CD4-positive, alpha-beta T cell (primary cell): ENCODE measurements around the gene SYTL1. TPM values are rescaled to one million over a fixed set of nuclear protein-coding genes. Genes with fewer than 3 reads are reported as not detected.

Experiments used
- ATAC-seq: fragments of 200-7000 bp; cut with Tn5 transposase; one replicate; pipeline ENCODE4 v1.10.0; 2022; ENCODE audit warnings: mild to moderate bottlenecking; ENCODE audit not compliant: poor library complexity
- CTCF ChIA-PET: fragments of 350-600 bp; sonication (Branson Sonifier 250); formaldehyde crosslinking; loops from one replicate; lab custom pipeline; 2021; ENCODE audit warnings: antibody characterized with exemption, inconsistent platforms; lab: Charles Lee
- POLR2A ChIA-PET: fragments of 350-600 bp; sonication (Branson Sonifier 250); formaldehyde crosslinking; loops from one replicate; lab custom pipeline; 2021; ENCODE audit warnings: antibody characterized with exemption, inconsistent platforms; lab: Charles Lee
- DNase-seq, 14 experiments: peaks; one replicate each; pipeline ENCODE4 v3.0.0-alpha.2; 2013 to 2020; ENCODE audit warnings: mixed read lengths in 2 of 14
- H3K27ac ChIP-seq, 2 donors: one replicate each; pipeline versions ENCODE4 v1.5.1 to v1.7.0; 2013; ENCODE audit warnings: low read length in 2 of 2, low read depth in 1 of 2, mild to moderate bottlenecking in 1 of 2
- H3K27me3 ChIP-seq, 2 experiments: 1 replicate in 1 of 2; 2 replicates in 1 of 2; pipeline versions ENCODE4 v1.6.1 to v1.7.0; 2013; ENCODE audit warnings: low read length in 2 of 2, control low read depth in 1 of 2, mild to moderate bottlenecking in 1 of 2, moderate library complexity in 1 of 2; ENCODE audit not compliant: insufficient read depth in 2 of 2, control insufficient read depth in 1 of 2
- H3K36me3 ChIP-seq: one replicate; pipeline ENCODE4 v1.6.1; 2013; ENCODE audit warnings: low read length, control low read depth; ENCODE audit not compliant: insufficient read depth
- H3K4me1 ChIP-seq: one replicate; pipeline ENCODE4 v1.6.1; 2013; ENCODE audit warnings: low read length, control low read depth; ENCODE audit not compliant: insufficient read depth
- H3K4me3 ChIP-seq: one replicate; pipeline ENCODE4 v1.5.1; 2013; ENCODE audit warnings: mild to moderate bottlenecking, low read length, moderate library complexity
- H3K9me3 ChIP-seq, 2 experiments: 1 replicate in 1 of 2; 2 replicates in 1 of 2; pipeline versions ENCODE4 v1.6.1 to v1.7.0; 2013; ENCODE audit warnings: low read length in 2 of 2, mild to moderate bottlenecking in 2 of 2, control low read depth in 1 of 2, moderate library complexity in 1 of 2; ENCODE audit not compliant: control insufficient read depth in 1 of 2, insufficient read depth in 1 of 2
- H3K27ac Mint-ChIP-seq: one replicate; pipeline ENCODE4 v1.8.0; 2020; ENCODE audit warnings: mixed read lengths
- H3K27me3 Mint-ChIP-seq: one replicate; pipeline ENCODE4 v1.8.0; 2021; ENCODE audit warnings: mixed read lengths
- H3K36me3 Mint-ChIP-seq: one replicate; pipeline ENCODE4 v1.8.0; 2021; ENCODE audit warnings: low read depth, mixed read lengths
- H3K4me1 Mint-ChIP-seq: one replicate; pipeline ENCODE4 v1.8.0; 2021; ENCODE audit warnings: low read depth, mixed read lengths
- H3K4me3 Mint-ChIP-seq: one replicate; pipeline ENCODE4 v1.8.0; 2020; ENCODE audit warnings: mild to moderate bottlenecking, mixed read lengths
- H3K9me3 Mint-ChIP-seq: one replicate; pipeline ENCODE4 v1.8.0; 2020; ENCODE audit warnings: mixed read lengths
- CTCF ChIP-seq: fragments of 200-600 bp; IDR thresholded peaks from one replicate; pipeline ENCODE4 v1.8.0; 2022; ENCODE audit warnings: antibody characterized with exemption, mild to moderate bottlenecking
- intact Hi-C, 2 experiments: fragments of 100-400 bp; cut with DNase I in 1 of 2; cut with micrococcal nuclease in 1 of 2; formaldehyde crosslinking; loops; one replicate each; pipeline versions ENCODE4 v1.15.1 to v1.9.0; 2023 to 2025; cut with DNase I, micrococcal nuclease
- total RNA-seq, 174 experiments: library from RNA in 2 of 174; stranded (reverse) in 2 of 174; gene quantifications; one replicate each; pipeline ENCODE4 v1.2.3 and lab custom pipeline; 2021 to 2026

The SYTL1 gene
- total RNA-seq, 2 experiments from 2014 or later, result 135 to 140 TPM

- Mint-ChIP-seq H3K27ac (peak overlapping the region; percentile 44), H3K36me3 (no peaks in the 10 kb centered on the region), H3K27me3 (no peaks in the 10 kb centered on the region), H3K4me3 (peak overlapping the region; percentile 62), H3K9me3 (no peaks in the 10 kb centered on the region), H3K4me1 (peaks cover 23% of the 10 kb centered on the region)
- Histone ChIP-seq H3K9me3 (no peaks in the 10 kb centered on the region), H3K4me3 (no peak overlapping the region), H3K27ac (no peak overlapping the region), H3K36me3 (no peaks in the 10 kb centered on the region), H3K27me3 (no peaks in the 10 kb centered on the region), H3K4me1 (peaks cover 30% of the 10 kb centered on the region)
- ATAC-seq (no peak), DNase-seq (no peak)
- POLR2A ChIA-PET, result interaction anchor here (0.6 to 1.7 kb wide), 5 partner anchors 25 to 330 kb away, joined by 3 to 12 read pairs (median 3); partner anchors contain the start of gene SLC9A1
- CTCF ChIA-PET, result interaction anchor here (0.6 to 5.8 kb wide), 17 partner anchors 26 to 268 kb away, joined by 3 to 125 read pairs (median 3); partner anchors contain the start of genes AHDC1, MAP3K6 and SYTL1
- TF ChIP-seq CTCF, result no peak
- intact Hi-C loops, result loop anchor here (1.0 to 5.0 kb wide), 8 partner anchors 38 to 353 kb away; no protein-coding TSS in a partner anchor
Observed at GRCh38 chr1:27394925-27395324, 53.1 kb downstream of the SYTL1 start.

GRCh38 chr1:27395441-27396195 lies 53.8 kb downstream of the SYTL1 start:
- peaks cover 30% of the 10 kb centered on the region for H3K4me1 ChIP-seq
- H3K27ac ChIP-seq, result no peak overlapping the region
- DNase-seq (peak; percentile 70 to 90 (median 78)), ATAC-seq (peak; percentile 53)
- H3K9me3 ChIP-seq, result no peaks in the 10 kb centered on the region
- Mint-ChIP-seq H3K36me3 (no peaks in the 10 kb centered on the region), H3K4me3 (peak overlapping the region; percentile 62), H3K27me3 (no peaks in the 10 kb centered on the region), H3K9me3 (no peaks in the 10 kb centered on the region), H3K27ac (peak overlapping the region; percentile 44), H3K4me1 (peaks cover 27% of the 10 kb centered on the region)
- ChIA-PET POLR2A (interaction anchor here (0.8 to 1.7 kb wide), 4 partner anchors 95 to 330 kb away, joined by 3 to 12 read pairs (median 3); partner anchors contain the start of gene SLC9A1), CTCF (interaction anchor here (0.6 to 5.8 kb wide), 24 partner anchors 9 to 267 kb away, joined by 3 to 125 read pairs (median 4); partner anchors contain the start of genes AHDC1, MAP3K6 and SYTL1)
- intact Hi-C loops, result loop anchor here (1.0 to 5.0 kb wide), 7 partner anchors 38 to 353 kb away; no protein-coding TSS in a partner anchor
- no peaks in the 10 kb centered on the region for H3K36me3 ChIP-seq
- peak; percentile 85 for TF ChIP-seq CTCF
- H3K4me3 ChIP-seq, result no peak overlapping the region
- H3K27me3 ChIP-seq, result no peaks in the 10 kb centered on the region

GRCh38 chr1:27397110-27397509 lies 55.3 kb downstream of the SYTL1 start:
- intact Hi-C loops, result loop anchor here in 1 of 2 experiments (5.0 kb wide), 1 partner anchor 355 kb away; no protein-coding TSS in a partner anchor
- Histone ChIP-seq H3K4me3 (no peak overlapping the region), H3K4me1 (peaks cover 20% of the 10 kb centered on the region), H3K27ac (no peak overlapping the region), H3K27me3 (no peaks in the 10 kb centered on the region), H3K36me3 (no peaks in the 10 kb centered on the region), H3K9me3 (no peaks in the 10 kb centered on the region)
- Mint-ChIP-seq H3K27me3 (no peaks in the 10 kb centered on the region), H3K9me3 (no peaks in the 10 kb centered on the region), H3K4me1 (peaks cover 27% of the 10 kb centered on the region), H3K4me3 (no peak overlapping the region), H3K36me3 (no peaks in the 10 kb centered on the region), H3K27ac (no peak overlapping the region)
- ChIA-PET CTCF (interaction anchor here (5.8 kb wide), 1 partner anchor 98 kb away, joined by 125 read pairs; no protein-coding TSS in a partner anchor), POLR2A (interaction anchor here (0.7 to 1.6 kb wide), 6 partner anchors 40 to 160 kb away, joined by 3 to 4 read pairs (median 3); no protein-coding TSS in a partner anchor)
- no peak for TF ChIP-seq CTCF
- ATAC-seq (no peak), DNase-seq (no peak)
